Fibroblast of the conjunctiva (primary cell): ENCODE data around the gene MAN1C1.
"Not testable (repeated sequence)": the region's sequence is repeated elsewhere in the genome, so short reads cannot be mapped to it uniquely, and the experiment has no call there.

ENCODE experiments used
- DNase-seq: peaks from one replicate; pipeline ENCODE4 v3.0.0-alpha.2; 2010; ENCODE audit warnings: low read depth

Gene MAN1C1

GRCh38 chr1:25715888-25716287, 99.3 kb downstream of the MAN1C1 start:
- DNase-seq = no peak

- DNase-seq = no peak
Observed at GRCh38 chr1:25716320-25716719, 99.7 kb downstream of the MAN1C1 start.

GRCh38 chr1:25718732-25719131, 102.1 kb downstream of the MAN1C1 start:
- no peak for DNase-seq

- no peak for DNase-seq
Observed at GRCh38 chr1:25720624-25721023, 104.0 kb downstream of the MAN1C1 start.

GRCh38 chr1:25723250-25723880, 106.8 kb downstream of the MAN1C1 start:
- DNase-seq = no peak

GRCh38 chr1:25724201-25724600, 107.6 kb downstream of the MAN1C1 start:
- DNase-seq = no peak

- no peak for DNase-seq
Observed at GRCh38 chr1:25724966-25725365, 108.4 kb downstream of the MAN1C1 start.

- DNase-seq = no peak
Observed at GRCh38 chr1:25725482-25725881, 108.9 kb downstream of the MAN1C1 start.

GRCh38 chr1:25727088-25727487, 110.5 kb downstream of the MAN1C1 start:
- no peak for DNase-seq

GRCh38 chr1:25727635-25728286, 111.2 kb downstream of the MAN1C1 start:
- no peak for DNase-seq

GRCh38 chr1:25728301-25728935, 111.8 kb downstream of the MAN1C1 start:
- no peak for DNase-seq

GRCh38 chr1:25729045-25729444, 112.5 kb downstream of the MAN1C1 start:
- DNase-seq = no peak

GRCh38 chr1:25729790-25730644, 113.4 kb downstream of the MAN1C1 start:
- no peak for DNase-seq

GRCh38 chr1:25731148-25731547, 114.6 kb downstream of the MAN1C1 start:
- no peak for DNase-seq

GRCh38 chr1:25731626-25732370, 115.2 kb downstream of the MAN1C1 start:
- DNase-seq = no peak

- no peak for DNase-seq
Observed at GRCh38 chr1:25732821-25733220, 116.2 kb downstream of the MAN1C1 start.

GRCh38 chr1:25733271-25733670, 116.7 kb downstream of the MAN1C1 start:
- no peak for DNase-seq

GRCh38 chr1:25734991-25735390, 118.4 kb downstream of the MAN1C1 start:
- not testable (repeated sequence) for DNase-seq

- DNase-seq = no peak
Observed at GRCh38 chr1:25735956-25736529, 119.5 kb downstream of the MAN1C1 start.

- DNase-seq = no peak
Observed at GRCh38 chr1:25737130-25737529, 120.5 kb downstream of the MAN1C1 start.

GRCh38 chr1:25738499-25738898, 121.9 kb downstream of the MAN1C1 start:
- no peak for DNase-seq
